Ovary (tissue), 3 donors: ENCODE measurements around the gene HIGD1A.

ENCODE experiments used
- CTCF ChIP-seq, 3 donors: fragments of 450-650 bp in 2 of 3; fragments of 200-600 bp in 1 of 3; IDR thresholded peaks; one replicate each; pipeline versions ENCODE4 v1.5.1 to v1.8.0; 2016 to 2022; ENCODE audit warnings: antibody characterized with exemption in 3 of 3, mild to moderate bottlenecking in 1 of 3
- EP300 ChIP-seq: sonication (generic); formaldehyde crosslinking; IDR thresholded peaks from one replicate; pipeline ENCODE4 v1.6.1; 2017; ENCODE audit warnings: antibody characterized with exemption
- POLR2A ChIP-seq: fragments of 450-650 bp; IDR thresholded peaks from one replicate; pipeline ENCODE4 v1.6.1; 2017; ENCODE audit warnings: antibody characterized with exemption, mild to moderate bottlenecking, moderate library complexity
- donor health status: DM: no; HTN: no; CAD: no.

DNA sequence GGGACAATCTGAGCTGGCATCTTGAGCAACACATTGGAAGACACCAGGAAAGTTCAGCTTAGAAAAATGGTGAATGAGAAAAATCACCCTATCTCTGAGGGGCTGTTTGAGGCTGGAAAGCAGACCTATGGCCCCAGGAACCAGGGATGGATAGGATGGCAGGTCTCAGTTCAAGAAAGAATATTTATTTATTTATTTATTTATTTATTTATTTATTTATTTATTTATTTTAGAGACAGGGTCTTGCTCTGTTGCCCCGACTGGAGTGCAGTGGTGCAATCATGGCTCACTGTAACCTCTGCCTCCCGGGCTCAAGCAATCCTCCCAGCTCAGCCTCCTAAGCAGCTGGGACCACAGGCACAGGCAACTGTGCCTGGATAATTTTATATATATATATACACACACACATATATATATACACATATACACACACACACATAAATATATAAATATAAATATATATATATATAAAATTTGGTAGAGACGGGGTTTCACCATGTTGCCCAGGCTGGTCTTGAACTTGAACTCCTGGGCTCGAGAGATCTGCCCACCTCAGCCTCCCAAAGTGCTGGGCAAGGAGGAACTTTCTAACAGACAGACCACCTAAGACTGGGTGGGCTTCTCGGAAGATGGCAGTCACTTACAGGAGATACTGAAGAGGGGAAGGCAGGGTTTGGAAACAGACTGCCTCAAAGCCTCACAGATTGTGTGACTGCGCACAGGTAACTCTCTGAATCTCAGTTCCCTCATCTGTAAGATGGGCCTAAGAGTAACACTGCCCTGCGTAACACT is 60.9 kb downstream of the HIGD1A start:
- TF ChIP-seq POLR2A (no peak), CTCF (IDR thresholded peaks at IDR 0.05) (no peak), EP300 (no peak)
